Thymus (tissue), 11 donors: Measurements from ENCODE around the gene WAC. TPM values are rescaled to one million over a fixed set of nuclear protein-coding genes. Genes with fewer than 3 reads are reported as not detected.
A peak's percentile ranks its signal among the peaks of the same experiment; 100 is the strongest.
"Not testable (repeated sequence)": the region's sequence is repeated elsewhere in the genome, so short reads cannot be mapped to it uniquely, and the experiment has no call there.

Experiments
- DNase-seq, 9 donors: peaks; one replicate each; pipeline ENCODE4 v3.0.0-alpha.2; 2013; ENCODE audit warnings: low spot score in 9 of 9, low read depth in 6 of 9, missing footprints in 1 of 9
- H3K27ac ChIP-seq, 2 donors: one replicate each; pipeline ENCODE4 v1.5.1; 2013; ENCODE audit warnings: control low read depth in 1 of 2, low read depth in 1 of 2, low read length in 1 of 2, mild to moderate bottlenecking in 1 of 2, moderate library complexity in 1 of 2
- H3K27me3 ChIP-seq, 2 donors: one replicate each; pipeline ENCODE4 v1.5.1; 2013; ENCODE audit warnings: low read length in 1 of 2; ENCODE audit not compliant: control insufficient read depth in 2 of 2, insufficient read depth in 1 of 2
- H3K36me3 ChIP-seq, 2 donors: one replicate each; pipeline ENCODE4 v1.5.1; 2013; ENCODE audit warnings: low read length in 1 of 2, mild to moderate bottlenecking in 1 of 2, moderate library complexity in 1 of 2; ENCODE audit not compliant: control insufficient read depth in 2 of 2, insufficient read depth in 2 of 2
- H3K4me1 ChIP-seq, 2 donors: one replicate each; pipeline ENCODE4 v1.5.1; 2013; ENCODE audit warnings: low read length in 2 of 2; ENCODE audit not compliant: control insufficient read depth in 2 of 2, insufficient read depth in 2 of 2
- H3K4me3 ChIP-seq, 2 donors: one replicate each; pipeline ENCODE4 v1.5.1; 2013; ENCODE audit warnings: low read length in 2 of 2, control low read depth in 1 of 2, mild to moderate bottlenecking in 1 of 2
- H3K9me3 ChIP-seq, 2 donors: one replicate each; pipeline ENCODE4 v1.5.1; 2013; ENCODE audit warnings: low read length in 1 of 2, mild to moderate bottlenecking in 1 of 2; ENCODE audit not compliant: control insufficient read depth in 2 of 2, insufficient read depth in 1 of 2
- WGBS: extraction: QIAGEN DNeasy Blood & Tissue Kit; methylation state at CpG from one replicate; pipeline ENCODE4 v1.1.7; 2013; 5-methylcytosine and 5-hydroxymethylcytosine counted together
- polyA plus RNA-seq: library from polyadenylated mRNA; stranded (reverse); fragments of 200-250 nt; gene quantifications from one replicate; pipeline ENCODE4 v1.2.3, GENCODE V29; 2013
- total RNA-seq: library from RNA; stranded (reverse); fragments of 120-200 nt; gene quantifications from one replicate; pipeline ENCODE4 v1.2.4, GENCODE V29; 2013
- donor health status: healthy.

Gene WAC
- total and polyA plus RNA-seq, 2 donors, result 54.2 to 70.5 TPM

DNA sequence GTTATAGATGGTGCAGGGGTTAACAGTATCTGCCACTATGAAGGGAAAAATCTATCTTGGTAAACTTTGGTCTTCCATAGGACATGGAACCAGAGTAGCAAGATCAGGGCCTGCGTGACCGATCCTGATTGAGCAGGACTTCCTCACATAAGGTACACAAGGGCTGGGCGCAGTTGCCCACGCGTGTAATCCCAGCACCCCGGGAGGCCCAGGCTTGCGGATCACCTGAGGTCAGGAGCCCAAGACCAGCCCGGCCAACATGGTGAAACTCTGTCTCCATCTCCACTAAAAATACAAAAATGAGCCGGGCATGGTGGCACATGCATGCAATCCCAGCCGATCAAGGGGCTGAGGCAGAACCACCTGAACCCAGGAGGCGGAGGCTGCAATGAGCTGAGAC lies 11.0 kb upstream of the WAC start:
- not testable (repeated sequence) for H3K27ac ChIP-seq, DNase-seq, H3K4me1 ChIP-seq, H3K27me3 ChIP-seq, H3K4me3 ChIP-seq
- Histone ChIP-seq H3K9me3 (peaks cover 2 to 24% of the 10 kb centered on the region in 2 donors), H3K36me3 (peaks cover 13 to 17% of the 10 kb centered on the region in 2 donors)
- over 99% methylated on average over 11 of the region's 11 CpGs for WGBS

DNA sequence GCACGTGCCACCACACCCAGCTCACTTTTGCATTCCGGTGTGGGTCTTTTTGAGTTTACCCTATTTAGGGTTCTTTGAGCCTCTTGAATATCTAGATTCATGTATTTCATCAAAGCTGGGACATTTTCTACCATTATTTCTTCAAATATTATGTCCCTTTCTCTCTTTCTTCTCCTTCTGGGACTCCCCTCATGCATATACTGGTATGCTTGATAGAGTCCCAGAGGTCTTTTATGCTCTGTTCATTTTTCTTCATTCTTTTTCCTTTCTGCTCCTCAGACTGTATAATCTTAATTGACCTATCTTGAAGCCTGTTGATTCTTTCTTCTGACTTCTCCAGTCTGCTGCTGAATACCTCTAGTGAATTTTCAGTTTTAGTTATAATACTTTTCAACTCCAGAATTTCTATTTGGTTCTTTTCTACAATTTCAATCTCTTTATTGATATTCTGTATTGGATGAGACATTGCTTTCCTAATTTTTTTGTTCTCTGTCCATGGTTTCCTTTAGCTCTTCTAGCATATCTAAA lies 9.1 kb upstream of the WAC start:
- no peak overlapping the region for H3K4me3 ChIP-seq
- no peaks in the 10 kb centered on the region for H3K27me3 ChIP-seq
- no peak overlapping the region for H3K27ac ChIP-seq
- H3K4me1 ChIP-seq, result no peaks in the 10 kb centered on the region
- peaks cover 13 to 17% of the 10 kb centered on the region in 2 donors for H3K36me3 ChIP-seq
- DNase-seq, result no peak
- 98% methylated on average over 2 of the region's 2 CpGs for WGBS
- H3K9me3 ChIP-seq, result peaks cover 2 to 22% of the 10 kb centered on the region in 2 donors

DNA sequence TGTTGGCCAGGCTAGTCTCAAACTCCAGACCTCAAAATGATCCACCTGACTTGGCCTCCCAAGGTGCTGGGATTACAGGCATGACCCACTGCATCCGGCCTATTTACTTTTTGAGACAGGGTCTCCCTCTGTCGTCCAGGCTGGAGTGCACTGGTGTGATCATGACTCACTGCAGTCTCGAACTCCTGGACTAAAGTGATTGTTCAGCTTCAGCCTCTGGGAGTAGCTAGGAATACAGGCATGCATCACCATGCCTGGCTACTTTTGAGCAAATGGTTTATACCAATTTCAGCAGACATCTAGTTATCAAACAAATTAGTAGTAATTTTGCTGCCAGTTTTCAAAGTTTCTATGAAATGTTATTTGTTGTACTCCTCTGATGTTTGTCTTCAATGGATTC lies 2.2 kb upstream of the WAC start:
- Histone ChIP-seq H3K9me3 (no peaks in the 10 kb centered on the region), H3K36me3 (peaks cover 0 to 6% of the 10 kb centered on the region in 2 donors), H3K4me3 (no peak overlapping the region), H3K27ac (no peak overlapping the region), H3K4me1 (peaks cover 3 to 9% of the 10 kb centered on the region in 2 donors), H3K27me3 (no peaks in the 10 kb centered on the region)
- 96% methylated on average over 3 of the region's 3 CpGs for WGBS
- DNase-seq, result no peak

DNA sequence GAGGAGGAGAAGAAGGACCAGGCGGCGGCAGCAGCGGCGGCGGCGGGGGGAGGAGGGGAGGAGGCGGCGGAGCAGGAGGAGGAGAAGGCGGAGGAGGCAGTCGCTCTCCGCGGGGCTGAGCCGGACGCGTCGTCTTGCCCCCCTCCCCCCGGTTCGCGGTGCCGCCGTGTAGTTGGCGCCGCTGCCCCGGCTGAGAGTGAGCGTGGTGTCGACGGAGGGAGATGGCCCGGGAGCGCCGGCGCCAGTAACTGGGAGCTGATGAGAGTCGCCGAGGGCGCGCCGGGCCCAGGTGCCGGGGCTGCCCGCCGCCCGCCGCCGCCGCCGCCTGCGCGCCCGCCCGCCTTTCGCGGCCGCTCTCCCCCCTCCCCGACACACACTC lies 257 bp downstream of the WAC start:
- Histone ChIP-seq H3K4me1 (peaks cover 3 to 9% of the 10 kb centered on the region in 2 donors), H3K4me3 (peak overlapping the region; percentile 73 to 78), H3K27ac (peak overlapping the region; percentile 99 to 100), H3K9me3 (no peaks in the 10 kb centered on the region), H3K36me3 (peaks cover 5 to 28% of the 10 kb centered on the region in 2 donors), H3K27me3 (no peaks in the 10 kb centered on the region)
- no peak for DNase-seq
- WGBS, result under 1% methylated on average over 52 of the region's 52 CpGs

- H3K4me1 ChIP-seq, result peaks cover 3 to 9% of the 10 kb centered on the region in 2 donors
Measured at GRCh38 chr10:28533571-28534304, 820 bp downstream of the WAC start.

GRCh38 chr10:28535846-28536245 lies 2.9 kb downstream of the WAC start:
- over 99% methylated on average over 6 of the region's 6 CpGs for WGBS
- Histone ChIP-seq H3K4me1 (peaks cover 0 to 5% of the 10 kb centered on the region in 2 donors), H3K36me3 (peaks cover 10 to 51% of the 10 kb centered on the region in 2 donors), H3K4me3 (no peak overlapping the region), H3K27me3 (no peaks in the 10 kb centered on the region), H3K9me3 (no peaks in the 10 kb centered on the region), H3K27ac (no peak overlapping the region)
- no peak for DNase-seq

More at GRCh38 chr10:28533571-28534304, 820 bp downstream of the WAC start:
- Histone ChIP-seq H3K36me3 (peaks cover 10 to 34% of the 10 kb centered on the region in 2 donors), H3K27ac (peak overlapping the region; percentile 99 to 100), H3K9me3 (no peaks in the 10 kb centered on the region), H3K4me3 (peak overlapping the region; percentile 73 to 78), H3K27me3 (no peaks in the 10 kb centered on the region)
- DNase-seq, result peak in 8 of 9 donors; percentile 43 to 82 (median 62)
- 1% methylated on average over 64 of the region's 64 CpGs for WGBS

DNA sequence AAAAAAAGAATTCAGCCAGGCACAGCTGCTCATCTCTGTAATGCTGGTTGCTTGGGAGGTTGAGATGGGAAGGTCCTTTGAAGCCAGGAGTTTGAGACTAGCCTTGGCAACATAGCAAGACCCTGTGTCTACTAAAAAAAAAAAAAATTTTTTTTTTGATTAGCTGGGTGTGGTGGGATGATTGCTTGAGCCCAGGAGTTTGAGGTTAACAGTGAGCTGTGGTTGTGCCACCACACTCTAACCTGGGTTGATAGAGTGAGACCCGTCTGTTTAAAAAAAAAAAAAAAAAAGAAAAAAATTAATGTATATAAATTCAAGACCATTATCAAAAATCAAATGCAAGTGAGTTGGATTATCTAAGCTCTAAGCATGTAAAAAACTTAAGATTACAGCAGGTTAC lies 5.7 kb downstream of the WAC start:
- Histone ChIP-seq H3K27me3 (no peaks in the 10 kb centered on the region), H3K36me3 (peaks cover 24 to 74% of the 10 kb centered on the region in 2 donors), H3K9me3 (no peaks in the 10 kb centered on the region), H3K27ac (no peak overlapping the region), H3K4me1 (no peaks in the 10 kb centered on the region), H3K4me3 (no peak overlapping the region)
- WGBS, result 68% methylated on average over 1 of the region's 1 CpG
- DNase-seq, result no peak

- DNase-seq, result no peak
- peaks cover 30 to 89% of the 10 kb centered on the region in 2 donors for H3K36me3 ChIP-seq
- no peaks in the 10 kb centered on the region for H3K27me3 ChIP-seq
- no peak overlapping the region for H3K4me3 ChIP-seq
- no peaks in the 10 kb centered on the region for H3K9me3 ChIP-seq
- no peak overlapping the region for H3K27ac ChIP-seq
- no peaks in the 10 kb centered on the region for H3K4me1 ChIP-seq
- over 99% methylated on average over 3 of the region's 3 CpGs for WGBS
Measured at GRCh38 chr10:28540145-28540544, 7.2 kb downstream of the WAC start.

DNA sequence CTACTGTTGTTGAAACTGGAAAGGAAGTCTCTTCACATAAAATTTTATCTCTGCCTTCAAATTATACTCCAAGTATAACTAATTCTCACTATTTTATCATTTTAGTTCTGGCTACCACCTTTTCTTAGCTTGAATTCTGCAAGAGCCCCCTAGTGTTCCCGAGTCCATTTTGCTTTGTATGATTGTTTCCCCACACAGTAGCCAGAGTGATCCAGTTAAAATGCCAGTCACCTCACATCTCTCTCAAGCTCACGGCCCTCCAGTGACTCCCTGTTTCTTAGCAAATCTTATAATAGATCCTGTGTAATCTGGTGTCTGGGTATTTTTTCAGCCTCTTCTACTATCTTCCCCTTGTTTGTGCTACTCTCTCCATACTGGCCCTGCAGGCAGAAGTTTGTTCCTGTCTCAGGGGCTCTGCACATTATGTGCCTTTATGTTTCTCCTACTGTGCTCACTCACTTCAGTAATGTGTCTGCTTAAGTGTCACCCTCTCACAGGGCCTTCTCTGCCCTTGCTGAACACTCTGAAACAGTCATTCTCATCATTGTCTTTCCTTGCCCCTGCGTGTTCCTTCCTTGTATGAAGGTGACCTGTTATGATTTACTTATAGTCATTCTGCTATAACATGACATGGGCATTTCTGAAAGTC lies 8.9 kb downstream of the WAC start:
- WGBS, result 85% methylated on average over 3 of the region's 3 CpGs
- H3K36me3 ChIP-seq, result peaks cover 31 to 80% of the 10 kb centered on the region in 2 donors
- no peaks in the 10 kb centered on the region for H3K27me3 ChIP-seq
- DNase-seq, result no peak
- H3K4me3 ChIP-seq, result no peak overlapping the region
- H3K9me3 ChIP-seq, result no peaks in the 10 kb centered on the region
- H3K4me1 ChIP-seq, result no peaks in the 10 kb centered on the region
- H3K27ac ChIP-seq, result no peak overlapping the region
